Mucosa of gallbladder (tissue), 1 donor: ENCODE measurements around the gene PTPRN2. TPM values are rescaled to one million over a fixed set of nuclear protein-coding genes. Genes with fewer than 3 reads are reported as not detected.
A peak's percentile ranks its signal among the peaks of the same experiment; 100 is the strongest.
"Not testable (repeated sequence)": the region's sequence is repeated elsewhere in the genome, so short reads cannot be mapped to it uniquely, and the experiment has no call there.

Source experiments
- DNase-seq: peaks from one replicate; pipeline ENCODE4 v3.0.0-alpha.2; 2020; ENCODE audit warnings: low spot score
- total RNA-seq: library from RNA; stranded (reverse); gene quantifications from one replicate; pipeline ENCODE4 v1.2.1, GENCODE V29; 2021
- donor health status: DM: no; HTN: no; CAD: no.

The PTPRN2 gene
- total RNA-seq, 1 donor from 2014 or later: 11.9 TPM

DNA sequence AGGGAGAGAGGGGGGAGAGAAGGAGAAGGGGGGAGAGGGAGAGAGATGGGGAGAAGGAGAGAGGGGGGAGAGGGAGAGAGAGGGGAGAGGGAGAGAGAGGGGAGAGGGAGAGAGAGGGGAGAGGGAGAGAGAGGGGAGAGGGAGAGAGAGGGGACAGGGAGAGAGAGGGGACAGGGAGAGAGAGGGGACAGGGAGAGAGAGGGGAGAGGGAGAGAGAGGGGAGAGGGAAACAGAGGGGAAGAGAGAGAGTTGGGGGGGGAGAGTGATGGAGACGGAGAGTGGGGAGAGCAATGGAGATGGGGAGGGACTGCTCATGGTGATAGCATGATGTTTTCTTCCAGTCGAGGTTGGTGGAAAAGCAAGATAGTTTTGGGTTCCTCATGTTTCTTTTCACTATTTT lies 1078.4 kb downstream of the PTPRN2 start:
- no peak for DNase-seq

DNA sequence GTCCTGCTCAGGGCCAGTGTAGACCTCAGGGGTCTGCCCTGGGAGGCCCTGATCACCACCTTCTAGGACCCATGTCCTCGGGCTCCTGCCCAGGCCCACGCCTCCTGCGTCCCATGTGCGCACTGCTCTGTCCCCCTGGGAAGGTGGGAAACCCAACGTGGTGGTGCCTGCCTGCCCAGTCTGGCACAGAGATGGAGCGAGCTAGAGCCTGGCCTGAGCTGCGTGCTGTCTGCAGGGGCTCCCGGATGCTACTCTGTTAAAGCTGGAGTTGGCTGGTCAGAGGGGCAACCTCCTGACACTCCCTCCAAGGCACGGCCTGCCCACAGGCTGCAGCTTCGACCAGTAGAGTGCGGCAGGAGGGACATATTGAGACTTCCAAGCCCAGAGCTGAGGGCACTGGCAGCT lies 1079.1 kb downstream of the PTPRN2 start:
- DNase-seq: no peak

DNA sequence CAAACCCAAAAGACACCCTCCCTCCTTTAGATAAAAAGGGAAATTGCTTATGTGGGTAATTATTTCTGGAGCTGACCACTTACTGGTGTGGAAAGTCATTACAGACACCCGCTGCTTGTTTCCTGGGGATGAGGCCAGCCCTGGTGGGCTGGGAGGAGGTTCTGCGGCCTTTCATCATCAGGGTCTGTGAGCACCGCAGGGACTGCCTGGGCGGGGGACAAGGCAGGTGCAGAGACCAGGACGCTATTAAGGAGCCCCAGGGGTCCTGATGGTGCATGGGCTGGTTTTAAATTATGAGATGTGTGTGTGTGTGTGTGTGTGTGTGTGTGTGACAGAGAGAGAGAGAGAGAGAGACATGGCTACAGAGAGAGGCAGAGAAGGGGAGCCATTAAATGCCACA lies 1079.6 kb downstream of the PTPRN2 start:
- DNase-seq: no peak

DNA sequence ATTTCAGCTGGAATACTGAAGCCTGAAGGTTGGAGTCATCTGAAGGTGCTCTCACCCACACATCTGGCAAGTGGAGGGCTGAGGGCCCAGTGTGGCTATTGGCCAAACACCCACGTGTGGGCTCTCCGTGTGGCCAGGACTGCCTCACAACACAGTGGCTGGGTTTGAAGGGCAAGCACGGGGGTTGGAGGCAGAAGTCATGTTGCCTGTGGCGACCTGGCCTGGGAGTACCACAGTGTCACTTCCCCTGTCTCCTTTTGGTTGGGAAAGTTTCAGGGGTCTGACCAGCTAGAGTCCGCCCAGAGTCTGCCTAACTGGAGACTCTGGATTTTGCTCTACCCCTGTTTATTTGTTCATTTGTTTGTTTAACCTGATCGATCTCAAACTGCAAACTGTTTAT lies 1081.4 kb downstream of the PTPRN2 start:
- DNase-seq: no peak

DNA sequence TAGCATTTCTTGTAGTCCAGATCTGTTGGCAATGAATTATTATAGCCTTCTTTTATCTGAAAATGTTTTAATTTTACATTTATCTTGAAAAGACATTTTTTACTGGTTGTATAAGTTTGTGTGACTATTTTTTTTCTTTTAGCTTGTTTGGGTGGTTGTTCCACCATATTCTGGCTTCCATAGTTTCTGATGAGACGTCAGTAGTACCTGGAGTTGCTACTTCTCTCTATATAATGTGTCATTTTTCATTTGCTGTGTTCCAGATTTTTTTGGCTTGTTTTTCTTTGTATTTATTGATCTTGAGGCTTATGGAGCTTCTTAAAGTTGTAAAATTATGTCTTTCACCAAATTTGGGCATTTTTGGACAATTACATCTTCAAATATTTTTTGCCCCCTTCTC lies 1082.0 kb downstream of the PTPRN2 start:
- no peak for DNase-seq

DNA sequence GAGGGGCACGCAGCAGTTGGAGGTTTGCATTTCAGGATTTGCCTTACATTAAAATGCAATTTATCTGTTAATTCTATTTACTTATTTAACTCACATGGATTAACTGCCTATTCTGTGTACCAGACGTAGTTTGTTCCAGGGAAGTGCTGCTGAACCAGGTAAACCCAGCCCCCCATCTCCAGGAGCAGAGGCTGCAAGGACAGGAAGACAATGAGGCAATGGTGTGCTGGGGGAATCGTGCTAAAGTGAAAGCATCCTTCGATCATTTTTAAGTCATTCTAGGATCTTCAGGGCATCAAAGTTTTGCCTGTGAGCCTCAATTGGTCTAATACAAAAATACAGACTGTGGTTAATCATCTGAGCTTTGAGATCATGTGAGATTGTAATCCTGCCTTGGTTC lies 1084.4 kb downstream of the PTPRN2 start:
- DNase-seq: no peak

DNA sequence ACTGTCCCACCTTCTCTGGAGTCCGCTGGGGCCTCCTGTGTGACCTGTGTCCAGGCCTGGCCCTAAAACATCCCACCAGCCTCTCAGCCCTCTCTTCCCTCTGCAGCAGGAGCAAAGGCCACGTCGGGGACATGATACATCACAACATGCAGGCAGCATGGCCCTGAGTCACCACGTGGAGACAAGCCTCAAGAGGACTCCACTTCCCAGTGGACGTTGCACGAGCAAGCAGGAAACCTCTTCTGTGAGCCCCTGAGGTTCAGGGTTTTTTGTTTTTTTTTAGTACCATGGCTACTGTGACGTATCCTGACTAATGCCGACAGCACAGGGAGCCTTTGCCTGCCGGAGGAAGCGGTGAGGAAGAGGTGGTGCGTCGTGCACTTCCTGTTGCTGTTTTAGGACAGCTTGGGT lies 1084.9 kb downstream of the PTPRN2 start:
- no peak for DNase-seq

DNA sequence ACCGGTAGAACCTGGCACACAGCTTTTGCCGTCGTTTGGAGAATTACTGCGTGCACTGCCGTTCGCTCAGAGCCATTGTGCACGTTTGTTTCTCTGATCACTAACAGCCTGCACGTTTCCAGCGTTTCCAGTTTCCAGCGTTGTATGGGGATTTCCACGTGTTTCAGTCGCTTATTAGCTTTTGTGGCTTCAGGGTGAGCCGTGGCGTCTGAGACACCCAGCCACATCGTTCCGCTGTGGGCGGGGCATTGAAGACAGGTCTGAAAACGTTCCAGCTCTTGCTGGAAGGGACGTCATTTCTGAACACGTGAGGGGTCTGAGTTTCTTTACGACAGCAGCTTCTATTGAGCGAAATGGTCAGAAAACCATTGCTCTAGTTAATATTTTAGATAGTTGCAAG lies 1086.0 kb downstream of the PTPRN2 start:
- no peak for DNase-seq

DNA sequence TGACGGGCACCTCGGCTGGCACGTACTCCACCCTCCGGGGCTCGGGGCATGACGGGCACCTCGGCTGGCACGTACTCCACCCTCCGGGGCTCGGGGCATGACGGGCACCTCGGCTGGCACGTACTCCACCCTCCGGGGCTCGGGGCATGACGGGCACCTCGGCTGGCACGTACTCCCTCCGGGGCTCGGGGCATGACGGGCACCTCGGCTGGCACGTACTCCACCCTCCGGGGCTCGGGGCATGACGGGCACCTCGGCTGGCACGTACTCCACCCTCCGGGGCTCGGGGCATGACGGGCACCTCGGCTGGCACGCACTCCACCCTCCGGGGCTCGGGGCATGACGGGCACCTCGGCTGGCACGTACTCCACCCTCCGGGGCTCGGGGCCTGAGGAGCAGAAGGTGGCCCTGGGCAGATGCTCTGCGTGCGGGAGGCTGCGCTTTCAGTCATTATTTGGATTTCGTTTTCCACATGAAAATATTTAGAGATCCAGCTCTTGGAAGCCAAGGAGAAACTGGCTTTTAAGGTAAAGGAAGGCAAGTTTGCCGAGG lies 1086.6 kb downstream of the PTPRN2 start:
- DNase-seq: not testable (repeated sequence)

DNA sequence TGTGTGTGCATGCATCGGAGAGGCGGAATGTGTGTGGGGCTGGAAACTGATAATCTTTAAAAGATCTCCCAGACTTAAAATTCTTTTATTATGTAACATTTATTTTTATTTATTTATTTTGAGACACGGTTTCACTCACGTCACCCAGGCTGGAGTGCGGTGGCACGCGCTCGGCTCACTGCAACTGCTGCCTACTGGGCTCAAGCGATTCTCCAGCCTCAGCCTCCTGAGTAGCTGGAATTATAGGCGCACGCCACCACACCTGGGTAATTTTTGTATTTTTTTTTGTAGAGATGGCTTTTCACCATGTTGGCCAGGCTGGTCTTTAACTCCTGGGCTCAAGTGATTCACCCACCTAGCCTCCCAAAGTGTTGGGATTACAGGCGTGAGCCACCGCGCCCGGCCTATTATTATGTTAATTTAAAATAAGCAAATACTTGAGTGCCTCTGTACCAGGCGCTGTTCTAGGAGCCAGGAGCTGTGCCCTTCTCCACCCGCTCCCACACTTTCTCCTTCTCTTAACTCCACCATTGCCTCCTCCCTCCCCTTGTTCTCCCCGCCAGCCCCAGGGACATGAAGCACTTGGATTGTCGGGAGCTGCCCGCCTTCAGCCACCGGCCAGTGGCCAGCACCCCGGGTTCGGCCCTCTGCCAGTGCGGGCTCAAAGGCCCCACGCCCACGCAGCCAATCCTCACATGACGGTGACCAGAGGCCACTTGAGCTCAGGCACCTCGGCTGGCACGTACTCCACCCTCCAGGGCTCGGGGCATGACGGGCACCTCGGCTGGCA lies 1087.3 kb downstream of the PTPRN2 start:
- no peak for DNase-seq

DNA sequence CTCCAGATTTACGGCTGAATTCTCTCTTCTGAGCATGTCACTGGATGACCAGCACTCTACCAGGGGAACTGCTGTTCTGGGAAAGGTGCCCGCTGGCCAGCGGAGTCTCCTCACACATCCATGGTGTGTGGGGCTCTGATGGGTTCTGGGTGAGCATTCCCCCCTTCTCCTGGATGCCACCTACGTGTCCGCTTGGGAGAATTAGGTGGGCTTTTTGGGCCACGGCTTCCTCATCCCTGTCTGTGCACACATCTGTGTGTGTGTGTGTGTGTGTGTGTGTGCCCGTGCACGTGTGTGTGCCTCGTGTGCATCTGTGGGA lies 1087.8 kb downstream of the PTPRN2 start:
- DNase-seq: no peak

DNA sequence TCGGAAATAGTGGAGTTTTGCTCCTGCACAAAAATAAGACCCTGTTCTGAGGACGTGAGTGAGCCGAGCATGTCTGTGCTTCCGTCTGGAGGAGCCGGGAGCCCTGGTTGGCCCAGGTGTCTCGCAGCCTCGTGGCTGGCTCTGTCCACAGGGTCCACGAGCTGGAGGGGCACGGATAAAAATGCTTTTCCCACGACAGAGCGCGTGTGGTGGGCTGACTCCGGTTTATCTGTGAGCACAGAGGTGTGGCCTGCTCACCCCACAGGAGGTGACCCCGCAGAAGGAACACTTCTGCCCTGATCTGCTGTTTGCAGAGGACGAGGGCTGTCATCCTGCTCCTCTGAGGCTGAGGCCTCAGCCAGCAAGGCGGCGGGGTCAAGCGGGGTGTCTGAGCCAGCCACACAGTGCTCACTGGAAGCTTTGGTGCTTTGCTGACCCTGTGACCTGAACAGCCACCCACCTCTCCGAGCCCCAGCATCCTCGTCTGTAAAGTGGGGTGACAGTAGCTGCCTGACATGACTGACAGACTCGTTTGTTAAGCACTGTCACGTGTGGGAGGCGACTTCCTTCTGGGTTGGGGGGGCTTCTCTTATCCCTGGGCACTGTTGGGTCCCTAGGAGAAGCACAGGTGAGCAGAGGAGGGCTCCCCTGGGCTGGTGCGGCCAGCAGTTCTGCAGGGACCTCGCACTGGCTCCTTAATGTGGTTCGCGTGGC lies 1088.3 kb downstream of the PTPRN2 start:
- DNase-seq: peak; percentile 6

DNA sequence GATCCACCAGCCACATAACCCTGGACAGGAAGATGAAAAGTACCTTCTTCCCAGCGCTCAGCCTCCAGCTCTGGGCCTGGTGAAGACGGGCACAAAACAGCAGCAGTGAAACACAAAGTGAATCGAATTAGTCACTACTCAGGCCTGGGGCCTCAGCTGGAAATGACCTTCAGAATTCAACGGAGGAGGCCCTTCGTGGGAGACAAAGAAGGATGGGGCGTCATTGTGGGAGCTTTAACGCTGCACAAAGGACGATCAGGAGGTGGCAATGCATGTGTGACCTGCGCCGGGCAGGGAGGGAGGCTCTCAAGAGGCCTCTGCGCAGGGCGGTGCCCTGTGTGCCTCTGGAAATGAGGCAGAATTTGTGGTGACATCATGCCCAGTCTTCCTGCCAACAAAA lies 1089.0 kb downstream of the PTPRN2 start:
- DNase-seq: peak; percentile 6

DNA sequence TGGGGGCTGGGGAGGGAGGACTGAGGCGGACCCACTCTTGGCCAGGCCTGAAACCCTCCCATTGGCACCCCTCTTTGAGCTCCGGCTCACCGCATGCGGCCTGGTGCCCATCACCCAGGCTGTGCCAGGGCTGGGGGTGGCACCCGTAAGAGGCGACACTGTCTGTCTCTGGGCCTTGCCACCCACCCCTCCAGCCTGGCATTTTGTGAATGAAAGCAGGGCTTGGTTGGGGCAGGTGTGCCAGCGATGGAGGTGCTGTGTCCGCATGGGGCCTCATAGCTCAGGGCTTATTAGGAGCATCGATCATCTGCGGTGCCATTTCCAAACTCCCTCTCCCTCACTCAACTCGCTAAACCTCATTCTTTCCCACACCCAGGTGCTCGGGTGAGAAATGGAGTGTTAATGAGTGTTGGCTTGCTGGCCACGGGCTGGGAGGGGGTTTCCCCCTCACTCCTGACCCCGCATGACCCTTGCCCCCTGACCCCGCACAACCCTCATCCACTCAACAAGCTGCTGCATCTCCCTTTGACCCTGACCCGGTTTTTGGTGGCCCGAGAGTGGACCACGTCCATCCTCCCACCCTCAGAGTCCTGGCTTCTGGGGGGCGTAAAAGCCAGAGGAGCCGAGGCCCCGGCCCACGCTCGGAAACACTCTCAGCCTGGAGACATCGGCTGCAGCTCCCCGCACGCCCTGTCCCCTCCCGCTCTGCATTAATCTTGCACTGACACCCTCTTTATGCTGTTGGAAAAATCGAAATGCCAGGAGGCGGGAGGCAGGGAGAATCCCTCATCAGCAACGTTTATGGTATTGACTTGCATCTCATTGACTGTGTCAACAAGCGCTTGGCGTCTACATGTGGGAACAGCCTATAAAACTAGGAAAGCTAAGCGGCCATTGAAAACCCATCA lies 1089.6 kb downstream of the PTPRN2 start:
- peak; percentile 8 for DNase-seq

DNA sequence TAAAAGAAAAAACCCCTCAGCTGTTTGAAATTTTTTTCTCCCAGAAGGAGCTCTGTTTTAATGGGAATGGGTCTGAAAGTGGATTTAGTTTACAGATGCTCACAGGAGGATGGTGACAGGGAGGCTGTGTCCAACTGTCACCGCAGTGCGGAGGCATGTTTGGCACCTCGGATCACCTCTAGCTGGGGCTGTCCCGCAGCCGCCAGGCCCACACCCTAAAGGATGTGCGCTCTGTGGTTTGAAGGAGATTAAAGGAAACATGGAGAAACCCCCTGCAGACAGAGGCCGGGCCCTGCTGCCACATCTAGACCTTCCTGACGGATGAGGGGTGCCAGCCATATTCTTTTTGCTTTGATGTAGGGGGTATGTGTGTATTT lies 1090.3 kb downstream of the PTPRN2 start:
- no peak for DNase-seq

DNA sequence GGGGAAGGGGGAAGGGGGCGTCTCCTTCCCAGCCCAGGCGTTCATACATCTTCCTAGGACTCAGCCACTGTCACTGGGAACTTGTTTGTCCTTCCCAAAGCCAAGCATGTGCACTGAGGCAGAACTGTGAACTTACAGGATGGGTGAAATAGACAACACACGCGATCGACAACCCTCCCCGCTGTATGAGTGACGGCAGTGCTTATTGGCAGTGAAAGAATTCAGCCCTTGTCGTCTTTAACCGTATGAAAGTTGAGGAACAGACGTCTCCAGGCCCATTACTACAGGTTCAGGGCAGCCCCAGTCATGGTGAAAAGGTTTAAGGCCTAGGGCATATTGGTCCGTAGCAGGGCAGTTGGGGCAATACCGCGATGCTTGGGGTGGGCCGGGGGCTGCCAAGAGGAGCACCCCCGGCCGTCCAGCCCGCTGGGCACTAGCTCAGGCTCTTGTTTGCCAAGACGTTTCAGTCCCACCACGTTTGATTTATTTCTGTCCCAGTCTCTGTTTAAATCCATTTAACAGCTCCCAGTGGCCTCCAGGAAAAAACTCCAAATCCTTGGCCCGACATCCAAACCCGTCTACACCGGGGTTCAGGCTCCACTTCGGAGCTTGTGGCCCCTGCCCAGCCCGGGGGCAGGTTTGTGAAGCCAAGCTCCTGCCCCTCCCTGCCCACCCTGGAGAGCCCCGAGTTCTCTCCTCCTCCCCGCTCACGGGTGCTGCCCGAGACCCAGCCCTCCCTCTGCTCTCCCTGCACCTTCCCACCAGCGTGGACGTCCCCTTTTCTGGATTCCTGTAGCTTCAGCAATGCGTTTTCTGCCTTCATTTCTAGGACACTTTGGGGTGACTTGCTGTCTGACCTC lies 1091.0 kb downstream of the PTPRN2 start:
- DNase-seq: no peak

DNA sequence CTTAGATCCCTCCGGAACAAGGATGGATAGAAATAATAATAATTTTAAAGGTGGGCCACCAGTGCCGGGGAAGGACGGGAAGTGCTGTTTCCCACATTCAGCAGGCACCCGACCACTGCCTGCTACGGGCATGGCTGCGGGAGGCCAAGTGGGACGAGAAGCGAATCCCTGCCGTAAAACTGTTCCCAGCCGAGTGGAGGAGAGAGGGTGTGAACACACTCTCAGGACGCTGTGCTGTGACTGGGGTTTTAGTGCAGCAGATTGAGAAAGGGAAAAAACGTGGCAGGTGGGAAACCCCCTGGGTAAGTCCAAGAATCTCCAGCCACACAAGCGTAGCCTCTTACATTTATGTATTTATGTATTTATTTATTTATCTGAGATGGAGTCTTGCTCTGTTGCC lies 1092.0 kb downstream of the PTPRN2 start:
- DNase-seq: no peak

DNA sequence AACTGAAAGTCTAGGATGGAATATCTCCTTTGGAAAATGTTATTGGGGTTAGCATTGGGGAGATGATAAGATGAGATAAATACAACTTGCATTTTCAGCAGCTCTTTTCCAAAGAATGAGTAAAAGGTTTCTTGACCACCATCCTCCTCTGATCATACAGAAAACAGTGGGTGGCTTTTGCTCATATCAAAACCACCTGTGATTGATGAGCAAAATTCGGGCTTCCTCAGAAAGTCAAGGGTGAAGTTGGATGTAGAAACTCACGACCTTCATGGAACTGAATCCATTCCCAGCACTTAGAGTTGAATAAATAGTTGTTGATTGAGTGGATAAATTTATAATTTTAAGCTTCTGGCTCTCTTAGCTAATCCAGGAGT lies 1092.5 kb downstream of the PTPRN2 start:
- DNase-seq: no peak

DNA sequence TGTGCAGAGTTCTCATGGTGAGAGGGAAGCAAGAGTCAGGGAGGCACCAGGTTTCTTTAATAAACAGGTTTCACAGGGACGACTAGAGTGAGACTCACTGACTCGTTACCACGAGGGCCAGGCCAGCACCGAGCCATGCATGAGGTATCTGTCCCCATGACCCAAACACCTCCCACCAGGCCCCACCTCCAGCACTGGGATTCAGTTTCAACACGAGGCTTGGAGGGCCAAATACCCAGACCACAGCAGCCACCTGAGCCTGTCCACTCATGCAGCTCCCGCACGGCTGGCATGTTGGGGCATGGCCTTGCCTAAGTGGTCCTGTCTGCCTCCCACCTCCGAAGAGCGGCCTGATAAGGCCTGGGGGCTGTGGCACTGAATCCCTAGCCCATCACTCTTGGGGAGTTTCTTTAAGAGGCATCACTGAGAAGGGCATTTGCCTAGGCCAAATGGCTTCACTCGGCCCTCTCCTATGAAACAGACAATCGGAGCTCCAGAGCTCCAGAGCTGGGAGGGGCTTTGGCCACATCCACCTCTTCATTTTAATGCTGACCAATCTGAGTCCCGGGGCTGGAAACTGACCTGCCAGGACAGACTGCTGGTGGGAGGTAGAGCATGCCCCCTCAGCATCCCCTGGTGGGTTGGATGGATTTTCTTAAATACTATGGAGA lies 1093.0 kb downstream of the PTPRN2 start:
- no peak for DNase-seq

DNA sequence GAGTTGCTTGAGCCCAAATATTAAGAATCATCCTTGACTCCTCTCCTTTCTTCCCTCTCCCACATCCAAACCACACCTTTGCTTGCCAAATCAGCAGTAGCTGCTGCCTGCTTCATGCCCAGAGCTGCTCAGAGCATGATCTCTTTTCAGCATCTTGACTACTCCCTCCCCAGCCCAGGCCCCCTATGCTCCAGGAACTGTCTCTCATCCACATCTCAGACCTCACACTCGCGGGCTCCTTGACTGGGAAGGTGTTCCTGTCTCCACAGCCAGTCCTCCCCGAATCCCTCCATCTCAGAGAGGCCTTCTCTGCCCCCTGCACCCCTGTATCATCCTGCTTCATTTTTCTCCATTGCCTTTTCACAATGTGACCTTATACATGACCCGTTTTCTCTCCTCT lies 1093.8 kb downstream of the PTPRN2 start:
- no peak for DNase-seq

DNA sequence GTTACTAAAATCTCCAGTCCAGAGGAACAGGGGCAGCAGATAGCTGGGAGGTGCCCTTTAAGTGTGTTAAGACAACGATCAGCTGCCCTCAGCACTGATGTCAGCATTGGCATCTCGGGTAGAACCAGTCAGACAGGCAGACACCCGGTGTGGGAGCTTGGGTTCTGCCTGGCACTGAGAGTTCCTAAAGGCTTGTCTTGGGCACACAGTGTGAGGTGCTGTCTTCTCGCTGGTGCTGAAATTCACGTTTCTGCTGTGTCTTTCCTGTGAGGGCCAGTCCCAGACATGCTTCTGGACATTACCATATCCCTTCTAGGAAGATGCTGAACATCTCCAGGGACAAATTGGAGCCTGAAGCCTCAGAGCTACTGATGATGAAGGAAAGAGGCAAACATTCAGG lies 1094.6 kb downstream of the PTPRN2 start:
- DNase-seq: no peak
